Measurements from ENCODE around the gene CARF. TPM values are rescaled to one million over a fixed set of nuclear protein-coding genes. Genes with fewer than 3 reads are reported as not detected.
"Not testable (repeated sequence)": the region's sequence is repeated elsewhere in the genome, so short reads cannot be mapped to it uniquely, and the experiment has no call there.

The CARF gene
- total and polyA plus RNA-seq, 2 donors (not counting 3 experiments of a cell fraction or from before 2014, with no cell fraction given): 1.0 to 3.7 TPM

DNA sequence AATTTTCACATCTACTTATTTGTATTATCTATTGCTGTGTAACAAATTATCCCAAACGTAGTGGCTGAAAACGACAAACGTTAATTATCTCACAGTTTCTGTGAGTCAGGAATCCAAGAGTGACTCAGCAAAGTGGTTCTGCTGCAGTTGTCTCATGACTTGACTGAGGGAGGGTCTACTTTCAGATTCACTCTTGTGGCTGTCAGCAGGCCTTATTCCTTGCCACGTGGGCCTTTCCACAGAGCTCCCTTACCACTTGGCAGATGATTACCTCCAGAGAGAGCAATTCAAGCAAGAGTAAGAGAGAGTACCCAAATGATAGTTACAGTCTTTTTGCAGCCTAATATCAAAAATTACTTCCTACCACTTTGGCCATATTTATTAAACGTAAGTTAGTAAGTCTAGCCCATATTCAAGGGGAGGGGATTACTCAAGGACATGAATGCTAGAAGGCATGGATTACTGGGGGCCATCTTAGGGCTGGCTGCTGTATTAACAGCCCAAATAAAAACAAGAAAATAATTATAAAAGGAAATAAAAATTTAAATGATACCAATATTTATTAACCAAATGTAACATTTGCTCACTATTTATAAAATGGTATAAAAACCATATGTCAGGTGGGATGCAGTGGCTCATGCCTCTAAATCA is 53.9 kb downstream of the CARF start:
- peak; percentile 15 for DNase-seq (ENCODE audit: low read depth, low spot score)
- intact Hi-C loops (cut with micrococcal nuclease): no loop called here
- BruUV-seq (replicated peaks): no TSS peak
- Histone ChIP-seq H3K9ac (replicated peaks; ENCODE audit: extremely low read depth, insufficient read depth, low read length) (no peak overlapping the region), H3K9me1 (replicated peaks; ENCODE audit: control insufficient read depth, extremely low read depth, insufficient read depth, low read length) (no peaks in the 10 kb centered on the region), H3K27ac (ENCODE audit: insufficient read depth, low read depth, low read length) (no peak overlapping the region), H3K79me2 (ENCODE audit: control insufficient read depth, insufficient read depth, low read length) (no peaks in the 10 kb centered on the region), H3K4me3 (replicated peaks in 1 of 3; ENCODE audit: insufficient read depth in 1 of 3, low read depth in 1 of 3, low read length in 3 of 3) (no peak overlapping the region), H3K4me1 (ENCODE audit: control insufficient read depth, extremely low read depth, insufficient read depth, low read length) (no peaks in the 10 kb centered on the region), H3K27me3 (ENCODE audit: control insufficient read depth in 2 of 2, insufficient read depth in 2 of 2, low read length in 2 of 2) (no peaks in the 10 kb centered on the region), H3K36me3 (ENCODE audit: control insufficient read depth in 2 of 2, extremely low read depth in 1 of 2, insufficient read depth in 2 of 2, low read length in 2 of 2) (no peaks in the 10 kb centered on the region), H3K4me2 (ENCODE audit: insufficient read depth, low read length) (no peak overlapping the region), H3K9me3 (replicated peaks; ENCODE audit: control insufficient read depth, insufficient read depth, low read length) (no peaks in the 10 kb centered on the region), H4K20me1 (replicated peaks; ENCODE audit: control insufficient read depth, extremely low read depth, insufficient read depth, low read length) (no peaks in the 10 kb centered on the region), H2AFZ (ENCODE audit: low read depth, low read length) (peak overlapping the region; percentile 64)
- ChIA-PET CTCF (interaction anchor here (1.5 kb wide), 1 partner anchor 18 kb away, joined by 3 read pairs; no protein-coding TSS in a partner anchor), POLR2A (no interaction called here)
- no peak for FAIRE-seq
- TF ChIP-seq POLR2AphosphoS5 (IDR thresholded peaks at IDR 0.05; ENCODE audit: insufficient read depth, low read depth, low read length) (no peak), EZH2 (IDR thresholded peaks at IDR 0.05; ENCODE audit: borderline replicate concordance, low read depth, low read length, severe bottlenecking) (no peak), FOS (IDR thresholded peaks at IDR 0.05; ENCODE audit: borderline replicate concordance, insufficient read depth, low read length) (no peak), MYC (IDR thresholded peaks at IDR 0.05; ENCODE audit: low read depth, low read length) (no peak), JUN (IDR thresholded peaks at IDR 0.05; ENCODE audit: borderline replicate concordance, insufficient read depth, insufficient read length, low read depth) (no peak), GATA2 (IDR thresholded peaks at IDR 0.05; ENCODE audit: insufficient read depth, insufficient read length, low read depth, low read length) (no peak), POLR2A (IDR thresholded peaks at IDR 0.05; ENCODE audit: low read depth, low read length) (no peak)
- TF ChIP-seq, protein P1, sequence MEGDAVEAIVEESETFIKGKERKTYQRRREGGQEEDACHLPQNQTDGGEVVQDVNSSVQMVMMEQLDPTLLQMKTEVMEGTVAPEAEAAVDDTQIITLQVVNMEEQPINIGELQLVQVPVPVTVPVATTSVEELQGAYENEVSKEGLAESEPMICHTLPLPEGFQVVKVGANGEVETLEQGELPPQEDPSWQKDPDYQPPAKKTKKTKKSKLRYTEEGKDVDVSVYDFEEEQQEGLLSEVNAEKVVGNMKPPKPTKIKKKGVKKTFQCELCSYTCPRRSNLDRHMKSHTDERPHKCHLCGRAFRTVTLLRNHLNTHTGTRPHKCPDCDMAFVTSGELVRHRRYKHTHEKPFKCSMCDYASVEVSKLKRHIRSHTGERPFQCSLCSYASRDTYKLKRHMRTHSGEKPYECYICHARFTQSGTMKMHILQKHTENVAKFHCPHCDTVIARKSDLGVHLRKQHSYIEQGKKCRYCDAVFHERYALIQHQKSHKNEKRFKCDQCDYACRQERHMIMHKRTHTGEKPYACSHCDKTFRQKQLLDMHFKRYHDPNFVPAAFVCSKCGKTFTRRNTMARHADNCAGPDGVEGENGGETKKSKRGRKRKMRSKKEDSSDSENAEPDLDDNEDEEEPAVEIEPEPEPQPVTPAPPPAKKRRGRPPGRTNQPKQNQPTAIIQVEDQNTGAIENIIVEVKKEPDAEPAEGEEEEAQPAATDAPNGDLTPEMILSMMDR (IDR thresholded peaks at IDR 0.05; ENCODE audit: extremely low read depth in 1 of 2, insufficient read depth in 1 of 2, low read depth in 1 of 2, low read length in 2 of 2): no peak
- TF ChIP-seq, protein P2, sequence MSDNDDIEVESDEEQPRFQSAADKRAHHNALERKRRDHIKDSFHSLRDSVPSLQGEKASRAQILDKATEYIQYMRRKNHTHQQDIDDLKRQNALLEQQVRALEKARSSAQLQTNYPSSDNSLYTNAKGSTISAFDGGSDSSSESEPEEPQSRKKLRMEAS (IDR thresholded peaks at IDR 0.05; ENCODE audit: insufficient read depth, insufficient read length): no peak
- dilution Hi-C loops (cut with MboI; ENCODE audit: extremely low pct_ligation_motif_present, low sequenced_read_pairs): no loop called here

- H3K9me3 ChIP-seq (replicated peaks; ENCODE audit: control insufficient read depth, insufficient read depth, low read length); H3K4me1 ChIP-seq (ENCODE audit: control insufficient read depth, extremely low read depth, insufficient read depth, low read length); H3K4me3 ChIP-seq (replicated peaks in 1 of 3; ENCODE audit: insufficient read depth in 1 of 3, low read depth in 1 of 3, low read length in 3 of 3); dilution Hi-C loops (cut with MboI; ENCODE audit: extremely low pct_ligation_motif_present, low sequenced_read_pairs); H4K20me1 ChIP-seq (replicated peaks; ENCODE audit: control insufficient read depth, extremely low read depth, insufficient read depth, low read length); H3K36me3 ChIP-seq (ENCODE audit: control insufficient read depth in 2 of 2, extremely low read depth in 1 of 2, insufficient read depth in 2 of 2, low read length in 2 of 2); FAIRE-seq; POLR2A ChIA-PET; BruUV-seq (replicated peaks); H3K79me2 ChIP-seq (ENCODE audit: control insufficient read depth, insufficient read depth, low read length); DNase-seq (ENCODE audit: low read depth, low spot score); H3K27ac ChIP-seq (ENCODE audit: insufficient read depth, low read depth, low read length); H3K27me3 ChIP-seq (ENCODE audit: control insufficient read depth in 2 of 2, insufficient read depth in 2 of 2, low read length in 2 of 2); intact Hi-C loops (cut with micrococcal nuclease); H3K4me2 ChIP-seq (ENCODE audit: insufficient read depth, low read length); H2AFZ ChIP-seq (ENCODE audit: low read depth, low read length); H3K9ac ChIP-seq (replicated peaks; ENCODE audit: extremely low read depth, insufficient read depth, low read length); H3K9me1 ChIP-seq (replicated peaks; ENCODE audit: control insufficient read depth, extremely low read depth, insufficient read depth, low read length): not testable (repeated sequence)
- CTCF ChIA-PET: interaction anchor here (0.9 kb wide), 1 partner anchor 79 kb away, joined by 3 read pairs; no protein-coding TSS in a partner anchor
Measured at GRCh38 chr2:202969404-202969803, 57.3 kb downstream of the CARF start.

All from endothelial cell of umbilical vein (primary cell).